Natural killer cell (primary cell): ENCODE results near the gene BEST2. TPM values are rescaled to one million over a fixed set of nuclear protein-coding genes. Genes with fewer than 3 reads are reported as not detected.
A peak's percentile ranks its signal among the peaks of the same experiment; 100 is the strongest.

ENCODE experiments used
- ATAC-seq, 3 donors: fragments of 150-1000 bp in 2 of 3; fragments of 200-7000 bp in 1 of 3; cut with Tn5 transposase; 1 replicate in 1 of 3; 2 replicates in 2 of 3; pipeline ENCODE4 v1.10.0; 2021; ENCODE audit warnings: mild to moderate bottlenecking in 2 of 3, moderate library complexity in 2 of 3
- DNase-seq, 2 donors: peaks; one replicate each; pipeline versions ENCODE4 v3.0.0 to v3.0.0-alpha.2; 2013 to 2021; ENCODE audit warnings: mixed read lengths in 1 of 2
- H3K27ac ChIP-seq: one replicate; pipeline ENCODE4 v1.5.1; 2013; ENCODE audit warnings: mild to moderate bottlenecking, low read length
- H3K27me3 ChIP-seq: one replicate; pipeline ENCODE4 v1.6.1; 2013; ENCODE audit warnings: low read length; ENCODE audit not compliant: control insufficient read depth, insufficient read depth
- H3K36me3 ChIP-seq: one replicate; pipeline ENCODE4 v1.6.1; 2013; ENCODE audit warnings: low read length; ENCODE audit not compliant: control insufficient read depth, insufficient read depth
- H3K4me1 ChIP-seq: one replicate; pipeline ENCODE4 v1.6.1; 2013; ENCODE audit warnings: low read length; ENCODE audit not compliant: control insufficient read depth, insufficient read depth
- H3K4me3 ChIP-seq: one replicate; pipeline ENCODE4 v1.5.1; 2013; ENCODE audit warnings: low read length
- H3K9me3 ChIP-seq: one replicate; pipeline ENCODE4 v1.6.1; 2013; ENCODE audit warnings: low read length; ENCODE audit not compliant: control insufficient read depth, insufficient read depth
- H3K27ac Mint-ChIP-seq, 2 donors: one replicate each; pipeline ENCODE4 v1.8.0; 2022; ENCODE audit warnings: mild to moderate bottlenecking in 2 of 2, mixed read lengths in 2 of 2, moderate library complexity in 1 of 2
- H3K27me3 Mint-ChIP-seq, 2 donors: one replicate each; pipeline ENCODE4 v1.8.0; 2022; ENCODE audit warnings: low read depth in 2 of 2, mixed read lengths in 2 of 2
- H3K36me3 Mint-ChIP-seq: one replicate; pipeline ENCODE4 v1.8.0; 2022; ENCODE audit warnings: mixed read lengths
- H3K4me1 Mint-ChIP-seq, 2 donors: one replicate each; pipeline ENCODE4 v1.8.0; 2022; ENCODE audit warnings: mixed read lengths in 2 of 2
- H3K4me3 Mint-ChIP-seq: one replicate; pipeline ENCODE4 v1.8.0; 2022; ENCODE audit warnings: mild to moderate bottlenecking, moderate library complexity, mixed read lengths
- H3K9me3 Mint-ChIP-seq, 2 donors: one replicate each; pipeline ENCODE4 v1.8.0; 2022; ENCODE audit warnings: mixed read lengths in 2 of 2
- whole genome bisulfite sequencing: methylation state at CpG from one replicate; pipeline ENCODE4 v1.1.7; 2013; ENCODE audit warnings: missing lambda C conversion rate; ENCODE audit not compliant: insufficient coverage; 5-methylcytosine and 5-hydroxymethylcytosine counted together
- intact Hi-C: fragments of 100-400 bp; cut with micrococcal nuclease; formaldehyde crosslinking; loops from one replicate; pipeline ENCODE4 v1.14.2; 2022
- total RNA-seq, 4 donors: library from RNA; stranded (reverse); fragments of 120-200 nt in 1 of 4; gene quantifications; one replicate each; pipeline versions ENCODE4 v1.2.3 to v1.2.4, GENCODE V29; 2013 to 2022
- TF ChIP-seq, protein P1 (sequence below): fragments of 200-600 bp; IDR thresholded peaks from one replicate; pipeline ENCODE4 v1.8.0; 2022; ENCODE audit warnings: antibody characterized with exemption

The BEST2 gene
- total RNA-seq, 3 donors from 2014 or later (not counting 1 experiment from before 2014, with no cell fraction given): not detected

DNA sequence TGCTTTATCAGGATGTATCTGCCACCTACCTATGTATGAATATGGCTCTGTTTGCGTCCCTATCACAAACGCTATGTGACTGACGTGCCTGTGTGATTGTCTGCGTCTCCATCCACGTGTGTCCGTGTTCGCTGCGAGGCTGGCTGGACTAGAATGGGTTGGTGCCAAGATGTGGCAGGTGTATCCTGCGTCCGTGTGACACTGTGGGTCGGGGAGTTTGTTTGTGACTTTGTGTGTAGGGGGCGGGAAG lies 30.5 kb downstream of the BEST2 start:
- under 1% methylated on average over 12 of the region's 12 CpGs for WGBS
- Histone ChIP-seq H3K36me3 (no peaks in the 10 kb centered on the region), H3K4me3 (peak overlapping the region; percentile 37), H3K27ac (peak overlapping the region; percentile 98), H3K9me3 (no peaks in the 10 kb centered on the region), H3K27me3 (no peaks in the 10 kb centered on the region), H3K4me1 (peaks cover 86% of the 10 kb centered on the region)
- no peaks in the 10 kb centered on the region for H3K27me3 Mint-ChIP-seq
- peak overlapping the region; percentile 83 for H3K4me3 Mint-ChIP-seq
- H3K36me3 Mint-ChIP-seq: no peaks in the 10 kb centered on the region
- peaks cover 16 to 30% of the 10 kb centered on the region in 2 donors for H3K4me1 Mint-ChIP-seq
- DNase-seq (no peak), ATAC-seq (no peak)
- intact Hi-C loops: loop anchor here (1.0 to 10.0 kb wide), 2 partner anchors 9 to 263 kb away; partner anchors contain the start of gene JUNB
- no peaks in the 10 kb centered on the region for H3K9me3 Mint-ChIP-seq
- H3K27ac Mint-ChIP-seq: peak overlapping the region in 1 of 2 donors; percentile 75
- TF ChIP-seq, protein P1, sequence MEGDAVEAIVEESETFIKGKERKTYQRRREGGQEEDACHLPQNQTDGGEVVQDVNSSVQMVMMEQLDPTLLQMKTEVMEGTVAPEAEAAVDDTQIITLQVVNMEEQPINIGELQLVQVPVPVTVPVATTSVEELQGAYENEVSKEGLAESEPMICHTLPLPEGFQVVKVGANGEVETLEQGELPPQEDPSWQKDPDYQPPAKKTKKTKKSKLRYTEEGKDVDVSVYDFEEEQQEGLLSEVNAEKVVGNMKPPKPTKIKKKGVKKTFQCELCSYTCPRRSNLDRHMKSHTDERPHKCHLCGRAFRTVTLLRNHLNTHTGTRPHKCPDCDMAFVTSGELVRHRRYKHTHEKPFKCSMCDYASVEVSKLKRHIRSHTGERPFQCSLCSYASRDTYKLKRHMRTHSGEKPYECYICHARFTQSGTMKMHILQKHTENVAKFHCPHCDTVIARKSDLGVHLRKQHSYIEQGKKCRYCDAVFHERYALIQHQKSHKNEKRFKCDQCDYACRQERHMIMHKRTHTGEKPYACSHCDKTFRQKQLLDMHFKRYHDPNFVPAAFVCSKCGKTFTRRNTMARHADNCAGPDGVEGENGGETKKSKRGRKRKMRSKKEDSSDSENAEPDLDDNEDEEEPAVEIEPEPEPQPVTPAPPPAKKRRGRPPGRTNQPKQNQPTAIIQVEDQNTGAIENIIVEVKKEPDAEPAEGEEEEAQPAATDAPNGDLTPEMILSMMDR: no peak

DNA sequence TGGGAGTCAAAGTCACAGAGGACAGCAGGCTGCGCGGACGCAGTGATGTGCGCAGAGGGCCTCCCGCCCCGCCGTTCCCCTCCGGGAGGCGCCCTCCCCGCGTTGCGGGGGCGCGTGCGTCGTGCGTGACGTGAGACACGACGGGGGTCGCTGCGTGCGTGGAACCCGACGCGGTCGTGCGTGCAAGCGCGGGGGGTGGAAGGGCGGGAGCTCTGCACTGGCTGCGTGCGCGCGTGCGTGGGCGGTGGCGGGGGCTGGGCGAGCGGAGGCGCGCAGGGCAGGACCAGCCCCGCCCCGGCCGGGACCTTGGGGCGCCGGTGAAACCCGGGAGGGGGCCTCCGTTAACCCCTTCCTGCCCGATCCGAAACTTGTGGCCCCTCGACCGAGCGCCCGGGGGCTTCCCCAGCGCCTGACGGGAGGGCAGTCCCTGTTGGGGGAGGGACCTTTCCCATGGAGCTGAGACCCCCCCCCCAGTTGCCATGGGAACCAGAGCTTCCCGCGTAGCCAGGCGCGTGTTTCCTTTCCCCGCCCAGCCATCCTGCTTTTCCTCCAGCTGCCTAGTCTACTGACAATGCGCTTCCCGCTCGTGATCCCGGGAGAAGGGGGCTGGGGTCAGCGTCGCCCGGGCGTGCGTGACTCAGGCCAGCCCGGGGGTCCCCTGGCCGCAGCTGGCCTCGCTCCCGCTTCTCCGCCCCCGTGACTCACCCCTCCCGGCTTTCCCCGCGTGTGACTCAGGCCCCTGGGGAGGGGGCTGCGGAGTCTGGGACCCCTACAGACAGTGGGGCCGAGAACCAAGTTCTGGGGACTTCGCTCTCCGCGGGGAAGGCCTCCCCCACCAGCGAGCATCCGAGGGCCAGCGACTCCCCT lies 31.1 kb downstream of the BEST2 start:
- Histone ChIP-seq H3K9me3 (no peaks in the 10 kb centered on the region), H3K27ac (peak overlapping the region; percentile 98), H3K27me3 (no peaks in the 10 kb centered on the region), H3K4me1 (peaks cover 83% of the 10 kb centered on the region), H3K4me3 (peak overlapping the region; percentile 51), H3K36me3 (no peaks in the 10 kb centered on the region)
- peak; percentile 87 to 98 for DNase-seq
- peak overlapping the region in 1 of 2 donors; percentile 75 for H3K27ac Mint-ChIP-seq
- no peaks in the 10 kb centered on the region for H3K36me3 Mint-ChIP-seq
- 1% methylated on average over 88 of the region's 88 CpGs for WGBS
- no peaks in the 10 kb centered on the region for H3K9me3 Mint-ChIP-seq
- TF ChIP-seq, protein P1: no peak
- intact Hi-C loops: loop anchor here (1.0 to 10.0 kb wide), 2 partner anchors 9 to 262 kb away; partner anchors contain the start of gene JUNB
- H3K27me3 Mint-ChIP-seq: no peaks in the 10 kb centered on the region
- ATAC-seq: peak; percentile 59 to 81 (median 70)
- H3K4me1 Mint-ChIP-seq: peaks cover 13 to 25% of the 10 kb centered on the region in 2 donors
- H3K4me3 Mint-ChIP-seq: peak overlapping the region; percentile 83

DNA sequence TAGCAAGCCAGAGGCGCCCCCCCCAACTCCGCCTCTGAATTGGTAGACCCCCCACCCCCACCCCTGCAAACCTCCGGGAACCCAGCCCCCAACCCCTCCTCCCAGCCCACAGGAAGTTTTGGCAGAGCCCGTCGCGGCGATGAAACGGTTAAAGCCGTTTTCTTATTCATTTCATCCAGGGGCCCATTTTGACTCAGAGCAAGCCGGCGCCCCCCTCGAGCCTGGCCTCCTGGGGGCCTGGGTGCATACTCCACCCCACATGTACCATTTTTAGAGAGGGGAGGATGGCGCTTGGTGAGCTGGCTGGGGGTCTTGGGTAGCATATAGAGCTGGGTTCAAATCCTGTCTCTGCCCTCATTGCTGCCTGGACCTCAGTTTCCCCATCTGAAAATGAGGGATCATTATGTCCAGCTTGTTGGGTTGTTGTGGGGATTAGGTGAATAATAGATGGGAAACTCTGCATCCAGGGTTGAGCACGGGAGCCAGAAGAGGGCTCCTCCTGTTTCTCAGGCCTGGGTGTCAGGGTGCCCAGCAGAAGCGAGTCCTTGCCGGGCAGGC lies 31.8 kb downstream of the BEST2 start:
- no peaks in the 10 kb centered on the region for H3K9me3 Mint-ChIP-seq
- Histone ChIP-seq H3K4me3 (no peak overlapping the region), H3K9me3 (no peaks in the 10 kb centered on the region), H3K36me3 (no peaks in the 10 kb centered on the region), H3K27ac (peak overlapping the region; percentile 98), H3K27me3 (no peaks in the 10 kb centered on the region), H3K4me1 (peaks cover 77% of the 10 kb centered on the region)
- H3K4me3 Mint-ChIP-seq: peak overlapping the region; percentile 17
- peak overlapping the region in 1 of 2 donors; percentile 19 for H3K27ac Mint-ChIP-seq
- no peaks in the 10 kb centered on the region for H3K36me3 Mint-ChIP-seq
- TF ChIP-seq, protein P1: no peak
- ATAC-seq (no peak), DNase-seq (peak in 1 of 2 donors; percentile 58)
- no peaks in the 10 kb centered on the region for H3K27me3 Mint-ChIP-seq
- H3K4me1 Mint-ChIP-seq: peaks cover 8 to 20% of the 10 kb centered on the region in 2 donors
- 19% methylated on average over 13 of the region's 16 CpGs for WGBS
- intact Hi-C loops: loop anchor here (10.0 kb wide), 1 partner anchor 261 kb away; no protein-coding TSS in a partner anchor
